GM13976 (cell line): ENCODE results near the gene PAPPA.

ENCODE experiments used
- DNase-seq: peaks from one replicate; pipeline ENCODE4 v3.0.0; 2012; ENCODE audit warnings: low spot score
- in situ Hi-C: fragments of 300-500 bp; cut with MboI; formaldehyde crosslinking; loops from one replicate; pipeline ENCODE4 v1.12.0; 2022; ENCODE audit warnings: low sequenced_read_pairs, mixed read lengths, inconsistent platforms; ENCODE audit not compliant: unreplicated experiment
- TF ChIP-seq, protein P1 (sequence below): IDR thresholded peaks from 2 replicates; pipeline ENCODE4 v1.5.1; 2012; ENCODE audit warnings: borderline replicate concordance, mild to moderate bottlenecking; ENCODE audit not compliant: insufficient read depth; ENCODE audit errors: extremely low read depth, missing control alignments, control extremely low read depth

Gene PAPPA

GRCh38 chr9:116448431-116448830 lies 294.8 kb downstream of the PAPPA start:
- in situ Hi-C loops = no loop called here
- DNase-seq = no peak
- TF ChIP-seq, protein P1, sequence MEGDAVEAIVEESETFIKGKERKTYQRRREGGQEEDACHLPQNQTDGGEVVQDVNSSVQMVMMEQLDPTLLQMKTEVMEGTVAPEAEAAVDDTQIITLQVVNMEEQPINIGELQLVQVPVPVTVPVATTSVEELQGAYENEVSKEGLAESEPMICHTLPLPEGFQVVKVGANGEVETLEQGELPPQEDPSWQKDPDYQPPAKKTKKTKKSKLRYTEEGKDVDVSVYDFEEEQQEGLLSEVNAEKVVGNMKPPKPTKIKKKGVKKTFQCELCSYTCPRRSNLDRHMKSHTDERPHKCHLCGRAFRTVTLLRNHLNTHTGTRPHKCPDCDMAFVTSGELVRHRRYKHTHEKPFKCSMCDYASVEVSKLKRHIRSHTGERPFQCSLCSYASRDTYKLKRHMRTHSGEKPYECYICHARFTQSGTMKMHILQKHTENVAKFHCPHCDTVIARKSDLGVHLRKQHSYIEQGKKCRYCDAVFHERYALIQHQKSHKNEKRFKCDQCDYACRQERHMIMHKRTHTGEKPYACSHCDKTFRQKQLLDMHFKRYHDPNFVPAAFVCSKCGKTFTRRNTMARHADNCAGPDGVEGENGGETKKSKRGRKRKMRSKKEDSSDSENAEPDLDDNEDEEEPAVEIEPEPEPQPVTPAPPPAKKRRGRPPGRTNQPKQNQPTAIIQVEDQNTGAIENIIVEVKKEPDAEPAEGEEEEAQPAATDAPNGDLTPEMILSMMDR = no peak

GRCh38 chr9:116449949-116450348 lies 296.4 kb downstream of the PAPPA start:
- in situ Hi-C loops = no loop called here
- DNase-seq = no peak
- TF ChIP-seq, protein P1 = no peak

DNA sequence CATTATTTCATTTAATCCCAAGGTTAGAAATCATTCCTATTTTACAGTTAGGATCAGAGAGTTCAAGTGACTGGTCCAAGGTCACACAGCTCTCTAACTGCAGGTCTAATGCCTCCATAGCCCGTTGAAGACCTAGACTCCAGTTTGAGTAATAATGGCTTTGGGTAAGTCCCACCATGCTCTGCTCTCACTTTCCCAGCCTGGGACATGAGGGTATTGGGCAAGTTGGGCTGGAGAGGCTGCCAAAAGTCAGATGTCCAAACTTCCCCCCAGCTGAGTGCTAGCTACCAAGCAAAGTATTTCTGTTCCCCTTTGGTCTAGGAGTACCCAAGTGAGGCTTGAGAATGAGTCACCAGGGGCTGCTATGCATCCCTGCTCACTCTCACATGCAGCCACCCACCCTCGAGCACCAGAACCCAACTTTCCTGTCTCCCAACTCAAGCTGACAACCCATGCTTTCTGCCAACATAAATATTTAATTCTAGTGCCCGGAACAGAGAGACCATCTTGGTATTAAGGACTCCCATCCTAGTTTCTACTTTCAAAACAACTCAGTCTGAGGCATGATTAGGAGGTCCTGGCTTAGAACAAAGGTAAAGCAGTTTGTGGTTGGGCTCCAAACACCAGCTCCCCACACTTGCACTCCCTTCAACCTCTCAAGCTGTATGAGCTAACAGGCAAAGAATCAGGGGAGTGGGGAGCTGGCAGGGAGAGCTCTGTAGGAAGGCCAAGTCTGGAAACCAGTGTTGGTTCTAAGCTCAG lies 297.0 kb downstream of the PAPPA start:
- in situ Hi-C loops = no loop called here
- peak; percentile 25 for DNase-seq
- TF ChIP-seq, protein P1 = no peak

- TF ChIP-seq, protein P1 = no peak
- in situ Hi-C loops = no loop called here
- DNase-seq = no peak
Observed at GRCh38 chr9:116451500-116452115, 298.0 kb downstream of the PAPPA start.
